Fibroblast of lung (primary cell): Measurements from ENCODE around the gene C8G. TPM values are rescaled to one million over a fixed set of nuclear protein-coding genes. Genes with fewer than 3 reads are reported as not detected.

Experiments
- DNase-seq, 2 donors: peaks; one replicate each; pipeline versions ENCODE4 v3.0.0 to v3.0.0-alpha.2; 2010; ENCODE audit warnings: low read depth in 2 of 2
- H2AFZ ChIP-seq: 2 replicates; pipeline ENCODE4 v1.5.1; 2012; ENCODE audit warnings: low read length, control low read depth, inconsistent platforms
- H3K27ac ChIP-seq: 2 replicates; pipeline ENCODE4 v1.5.1; 2011; ENCODE audit warnings: low read length, control low read depth; ENCODE audit not compliant: insufficient read depth
- H3K27me3 ChIP-seq: 2 replicates; pipeline ENCODE4 v1.5.1; 2011; ENCODE audit warnings: mild to moderate bottlenecking, low read length; ENCODE audit not compliant: control insufficient read depth, insufficient read depth
- H3K36me3 ChIP-seq: 2 replicates; pipeline ENCODE4 v1.5.1; 2011; ENCODE audit warnings: low read length; ENCODE audit not compliant: control insufficient read depth, insufficient read depth
- H3K4me1 ChIP-seq: 2 replicates; pipeline ENCODE4 v1.5.1; 2011; ENCODE audit warnings: low read length; ENCODE audit not compliant: control insufficient read depth, insufficient read depth; ENCODE audit errors: extremely low read depth
- H3K4me2 ChIP-seq: 2 replicates; pipeline ENCODE4 v1.5.1; 2011; ENCODE audit warnings: low read length, control low read depth; ENCODE audit not compliant: insufficient read depth; ENCODE audit errors: extremely low read depth
- H3K4me3 ChIP-seq, 4 experiments: fragments of 200-600 bp in 1 of 4; sonication (generic) in 1 of 4; replicated peaks in 1 of 4; 2 replicates each; pipeline ENCODE4 v1.5.1; 2011 to 2016; ENCODE audit warnings: low read length in 4 of 4, low read depth in 3 of 4, mild to moderate bottlenecking in 3 of 4, control low read depth in 2 of 4, inconsistent platforms in 1 of 4, mixed read lengths in 1 of 4; ENCODE audit not compliant: insufficient read depth in 1 of 4; ENCODE audit errors: control extremely low read depth in 1 of 4
- H3K79me2 ChIP-seq: 2 replicates; pipeline ENCODE4 v1.5.1; 2012; ENCODE audit warnings: mild to moderate bottlenecking, low read length, inconsistent platforms; ENCODE audit not compliant: control insufficient read depth, insufficient read depth
- H3K9ac ChIP-seq: 2 replicates; pipeline ENCODE4 v1.5.1; 2011; ENCODE audit warnings: mild to moderate bottlenecking, low read length, control low read depth; ENCODE audit not compliant: insufficient read depth
- H3K9me3 ChIP-seq: 2 replicates; pipeline ENCODE4 v1.5.1; 2012; ENCODE audit warnings: low read depth, low read length; ENCODE audit not compliant: control insufficient read depth, insufficient read depth
- H4K20me1 ChIP-seq: 2 replicates; pipeline ENCODE4 v1.5.1; 2011; ENCODE audit warnings: low read length; ENCODE audit not compliant: control insufficient read depth, insufficient read depth; ENCODE audit errors: extremely low read depth
- CTCF ChIP-seq, 2 donors: IDR thresholded peaks in 1 of 2; conservative IDR thresholded peaks in 1 of 2; 1 replicate in 1 of 2; 2 replicates in 1 of 2; pipeline ENCODE4 v1.5.1; 2011 to 2012; ENCODE audit warnings: low read length in 2 of 2, control low read depth in 1 of 2, inconsistent platforms in 1 of 2, low read depth in 1 of 2, mild to moderate bottlenecking in 1 of 2
- EZH2 ChIP-seq: IDR thresholded peaks from 2 replicates; pipeline ENCODE4 v1.5.1; 2012; ENCODE audit warnings: low read length, control low read depth, mild to moderate bottlenecking; ENCODE audit errors: missing control alignments
- polyA plus RNA-seq, 2 donors: library from polyadenylated mRNA; depleted of rRNA in 1 of 2; stranded (reverse) in 1 of 2; unstranded in 1 of 2; fragments of >200 nt; gene quantifications; 2 replicates each; pipeline ENCODE4 v1.2.1, GENCODE V29; 2011 to 2012; ENCODE audit warnings: missing spikeins in 1 of 2
- total RNA-seq: library from RNA; depleted of rRNA; stranded (reverse); fragments of >200 nt; gene quantifications from 2 replicates; pipeline ENCODE4 v1.2.1, GENCODE V29; 2014

Gene C8G
- total and polyA plus RNA-seq, 2 donors (not counting 1 experiment from before 2014, with no cell fraction given) = 0.40 to 1.2 TPM

- DNase-seq = no peak
- peaks cover 26% of the 10 kb centered on the region for H3K36me3 ChIP-seq
Measured at GRCh38 chr9:136920734-136921231, 24.3 kb upstream of the C8G start.

GRCh38 chr9:136921307-136921706 is 23.7 kb upstream of the C8G start:
- DNase-seq = no peak
- Histone ChIP-seq H3K27ac (no peak overlapping the region), H3K4me1 (no peaks in the 10 kb centered on the region), H3K79me2 (no peaks in the 10 kb centered on the region), H3K36me3 (peaks cover 27% of the 10 kb centered on the region), H3K4me3 (no peak overlapping the region), H3K27me3 (no peaks in the 10 kb centered on the region), H3K9ac (no peak overlapping the region), H3K9me3 (no peaks in the 10 kb centered on the region), H3K4me2 (no peak overlapping the region), H2AFZ (no peak overlapping the region), H4K20me1 (no peaks in the 10 kb centered on the region)
- TF ChIP-seq CTCF (conservative IDR thresholded peaks at IDR 0.05 in 1 of 2, IDR thresholded peaks at IDR 0.05 in 1 of 2; ENCODE audit: low read depth in 1 of 2, low read length in 2 of 2) (no peak), EZH2 (no peak)

More at GRCh38 chr9:136920734-136921231, 24.3 kb upstream of the C8G start:
- H3K4me2 ChIP-seq = no peak overlapping the region
- H3K79me2 ChIP-seq = no peaks in the 10 kb centered on the region
- H3K4me1 ChIP-seq = no peaks in the 10 kb centered on the region
- no peak overlapping the region for H3K4me3 ChIP-seq
- no peak overlapping the region for H3K27ac ChIP-seq
- TF ChIP-seq EZH2 (no peak), CTCF (conservative IDR thresholded peaks at IDR 0.05 in 1 of 2, IDR thresholded peaks at IDR 0.05 in 1 of 2; ENCODE audit: low read depth in 1 of 2, low read length in 2 of 2) (no peak)
- H2AFZ ChIP-seq = no peak overlapping the region
- no peaks in the 10 kb centered on the region for H4K20me1 ChIP-seq
- no peaks in the 10 kb centered on the region for H3K27me3 ChIP-seq
- H3K9ac ChIP-seq = no peak overlapping the region
- H3K9me3 ChIP-seq = no peaks in the 10 kb centered on the region

- Histone ChIP-seq H3K4me1 (no peaks in the 10 kb centered on the region), H3K4me2 (no peak overlapping the region), H3K27me3 (no peaks in the 10 kb centered on the region), H4K20me1 (no peaks in the 10 kb centered on the region), H3K27ac (no peak overlapping the region), H3K79me2 (no peaks in the 10 kb centered on the region), H3K4me3 (no peak overlapping the region), H3K9me3 (no peaks in the 10 kb centered on the region), H3K36me3 (peaks cover 25% of the 10 kb centered on the region), H3K9ac (no peak overlapping the region), H2AFZ (no peak overlapping the region)
- TF ChIP-seq CTCF (conservative IDR thresholded peaks at IDR 0.05 in 1 of 2, IDR thresholded peaks at IDR 0.05 in 1 of 2; ENCODE audit: low read depth in 1 of 2, low read length in 2 of 2) (no peak), EZH2 (no peak)
- DNase-seq = no peak
Measured at GRCh38 chr9:136921718-136922117, 23.3 kb upstream of the C8G start.
